ENCODE data around the gene C19orf38.
"Not testable (repeated sequence)": the region's sequence is repeated elsewhere in the genome, so short reads cannot be mapped to it uniquely, and the experiment has no call there.

- not testable (repeated sequence) for TF ChIP-seq CTCF (IDR thresholded peaks at IDR 0.05; ENCODE audit: low read depth, low read length, missing input control); ATF3 (IDR thresholded peaks at IDR 0.05); JUND (IDR thresholded peaks at IDR 0.05); SP1 (IDR thresholded peaks at IDR 0.05); YY1 (IDR thresholded peaks at IDR 0.05); REST (IDR thresholded peaks at IDR 0.05); RAD21 (IDR thresholded peaks at IDR 0.05); GABPA (IDR thresholded peaks at IDR 0.05 in 1 of 2, conservative IDR thresholded peaks at IDR 0.05 in 1 of 2); RXRA (IDR thresholded peaks at IDR 0.05); MAX (IDR thresholded peaks at IDR 0.05)
Measured at GRCh38 chr19:10869872-10870311, 21.7 kb downstream of the C19orf38 start.
